Stimulated activated naive CD4-positive, alpha-beta T cell (primary cell): ENCODE data around the gene CLIC2.

Experiments
- DNase-seq, 6 experiments: peaks; one replicate each; lab custom pipeline; 2025; lab: John Stamatoyannopoulos, UW

The CLIC2 gene

GRCh38 chrX:155262970-155263754, 71.3 kb downstream of the CLIC2 start:
- peak in 3 of 6 experiments; percentile 24 to 37 (median 35) for DNase-seq

DNA sequence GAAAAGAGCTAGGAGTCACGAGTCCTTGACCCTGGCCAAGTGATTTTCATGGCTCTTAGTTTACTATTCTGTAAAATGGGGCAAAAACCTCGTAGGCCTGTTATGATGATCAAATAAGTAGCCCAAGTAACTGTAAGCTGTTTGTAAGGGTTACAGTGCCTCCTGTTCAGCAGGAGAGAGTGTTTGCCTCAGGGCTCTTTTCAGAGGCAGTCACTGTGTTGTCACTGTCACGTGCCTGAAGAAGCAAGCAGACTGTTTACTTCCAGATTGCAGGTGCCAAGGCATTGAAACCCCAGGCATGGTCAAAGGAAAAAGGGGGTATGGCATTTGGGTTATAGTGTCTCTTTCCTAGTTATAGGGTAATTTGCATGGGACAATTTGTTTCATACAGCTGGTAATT, 74.7 kb downstream of the CLIC2 start:
- no peak for DNase-seq

GRCh38 chrX:155251391-155251790, 83.0 kb downstream of the CLIC2 start:
- no peak for DNase-seq

- DNase-seq: no peak
These were observed 86.9 kb downstream of the CLIC2 start for GRCh38 chrX:155247497-155247896.

DNA sequence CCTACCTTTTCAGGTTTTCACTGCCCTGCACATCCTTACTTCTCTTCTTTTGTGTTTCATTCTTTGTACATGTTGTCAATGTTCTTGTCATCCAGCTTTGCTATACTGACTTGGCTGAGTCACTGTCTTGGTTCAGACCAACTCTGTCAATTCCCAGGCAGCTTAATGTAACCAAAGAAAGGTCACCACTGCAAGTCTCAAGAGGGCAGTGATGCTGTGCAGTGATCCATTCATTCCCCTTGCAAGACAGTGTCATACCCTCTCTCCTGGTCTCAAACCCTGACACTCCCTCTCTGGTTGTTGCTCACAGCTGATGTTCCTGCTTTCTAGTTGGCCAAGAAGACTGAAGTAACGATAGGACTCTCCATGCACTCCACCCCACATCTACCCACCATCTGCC, 87.7 kb downstream of the CLIC2 start:
- DNase-seq: no peak

- DNase-seq: no peak
These were observed 92.1 kb downstream of the CLIC2 start for GRCh38 chrX:155242300-155242699.

GRCh38 chrX:155237719-155238118, 96.7 kb downstream of the CLIC2 start:
- DNase-seq: no peak

GRCh38 chrX:155235891-155236290, 98.5 kb downstream of the CLIC2 start:
- no peak for DNase-seq

DNA sequence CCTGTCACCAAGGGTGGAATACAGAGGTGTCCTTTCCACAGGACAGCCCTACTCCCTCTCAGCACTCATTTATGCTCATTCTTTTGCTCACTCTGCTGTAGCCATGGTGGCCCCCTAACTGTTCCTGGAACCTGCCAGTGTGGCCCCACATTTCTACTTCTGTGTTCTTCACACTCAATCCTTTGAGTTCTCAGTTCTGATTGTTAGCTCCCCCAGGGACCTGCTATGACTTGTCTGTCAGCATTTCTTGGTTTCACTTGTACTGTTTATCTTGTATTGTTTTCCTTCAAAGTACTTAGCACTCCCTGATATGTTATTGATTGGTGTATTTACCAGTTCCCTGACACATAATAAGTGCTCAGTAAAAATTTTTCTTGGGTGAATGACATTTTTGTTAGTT, 103.3 kb downstream of the CLIC2 start:
- no peak for DNase-seq
